ENCODE measurements around the gene PRSS50.
A peak's percentile ranks its signal among the peaks of the same experiment; 100 is the strongest.

The PRSS50 gene

DNA sequence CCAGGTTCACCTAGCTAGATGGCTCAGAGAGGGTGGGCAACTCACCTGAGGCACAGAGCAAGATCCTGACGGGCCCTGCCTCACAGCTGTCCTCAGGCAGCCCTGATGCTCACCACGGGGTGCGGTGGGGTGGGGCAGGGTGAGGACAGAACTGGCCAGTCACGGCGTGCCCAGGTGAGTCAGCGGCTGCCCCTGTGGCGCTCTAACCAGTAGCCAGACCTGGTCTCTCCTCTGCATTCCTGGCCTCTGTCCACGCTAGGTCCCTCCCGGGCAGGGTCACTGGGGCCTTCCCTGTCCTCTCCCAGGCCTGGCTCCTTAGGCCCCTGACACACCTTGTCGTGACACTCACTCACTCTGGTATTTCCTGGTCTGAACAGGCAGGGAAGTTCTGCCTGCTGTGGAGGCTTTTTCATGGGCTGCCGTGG lies 25.1 kb downstream of the PRSS50 start:
- DNase-seq (ENCODE audit: low spot score), result no peak

DNA sequence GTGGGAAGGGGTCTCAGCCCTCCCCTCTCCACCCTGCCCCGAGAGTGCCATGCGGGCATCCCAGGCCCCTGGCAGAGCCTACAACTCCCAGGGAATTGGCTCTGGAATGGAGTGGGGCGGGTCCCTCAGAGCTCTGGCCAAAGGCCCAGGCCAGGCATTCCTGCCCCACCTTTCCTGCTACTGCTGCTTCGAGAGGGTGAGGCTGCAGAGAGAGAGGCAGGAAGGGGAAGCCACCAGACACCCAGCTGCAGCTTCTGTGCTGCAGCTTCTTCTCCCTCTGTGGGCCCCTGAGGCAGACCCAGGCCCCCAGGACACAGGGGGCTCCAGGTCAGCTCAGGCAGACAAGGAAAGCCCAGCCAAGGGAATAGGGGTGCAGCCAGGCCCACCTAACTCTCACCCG lies 26.9 kb downstream of the PRSS50 start:
- no peak for DNase-seq (ENCODE audit: low spot score)

DNA sequence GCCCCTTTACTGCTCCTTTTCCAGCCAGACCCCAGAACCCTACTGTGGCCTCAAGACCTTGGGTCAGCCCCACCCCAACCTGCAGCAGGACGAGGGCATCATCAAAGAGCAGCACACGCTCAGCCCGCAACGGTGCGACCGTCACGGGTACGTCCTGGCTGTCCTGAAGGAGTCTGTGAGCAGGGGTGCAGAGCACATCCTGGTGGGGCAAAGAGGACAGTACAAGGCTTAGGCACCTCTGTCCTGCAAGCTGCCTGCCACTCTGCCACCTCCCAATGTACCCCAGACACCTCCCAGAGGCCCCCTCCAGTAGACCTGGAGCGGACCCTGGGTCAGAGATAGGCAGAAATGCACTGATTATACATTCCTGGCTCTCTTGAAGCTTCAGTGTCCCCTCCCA lies 32.2 kb downstream of the PRSS50 start:
- no peak for DNase-seq (ENCODE audit: low spot score)

DNA sequence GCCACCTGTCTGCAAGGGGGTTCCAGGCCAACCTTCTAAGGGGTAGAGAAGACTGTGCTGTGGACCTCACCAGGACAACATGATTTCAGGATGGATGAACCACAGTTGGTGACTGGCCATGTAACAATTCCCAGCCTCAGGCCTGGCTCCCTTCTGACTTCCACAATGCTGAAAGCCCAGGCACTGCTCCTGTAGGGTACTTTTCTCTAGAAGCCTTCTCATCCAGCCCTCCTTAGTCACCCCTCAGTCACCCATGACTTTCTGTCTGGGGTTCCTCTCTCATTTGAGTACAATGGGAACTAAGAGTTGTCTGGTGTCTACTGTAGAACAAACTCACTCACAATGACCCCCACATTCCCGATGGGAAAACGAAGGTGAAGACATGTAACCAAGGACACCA lies 32.8 kb downstream of the PRSS50 start:
- DNase-seq (ENCODE audit: low spot score), result no peak

DNA sequence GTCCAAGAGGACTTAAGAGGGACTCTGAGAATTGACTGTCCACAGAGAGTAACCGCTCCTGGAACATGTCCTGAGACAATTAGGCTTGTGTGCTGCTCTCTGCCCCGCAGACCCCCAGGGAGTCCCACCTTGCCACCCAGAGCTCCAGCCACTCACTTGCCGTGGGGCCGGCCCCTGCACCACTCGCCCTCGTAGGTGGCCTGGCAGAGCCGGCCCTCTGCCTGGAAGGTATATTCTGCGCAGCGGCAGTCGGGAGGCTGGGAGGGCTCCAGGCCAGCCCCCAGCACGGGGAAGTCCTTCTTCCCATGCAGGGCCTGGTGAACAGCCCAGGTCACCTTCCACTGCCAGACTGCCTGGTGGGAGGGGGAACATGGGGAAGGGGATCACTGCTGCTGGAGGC lies 34.7 kb downstream of the PRSS50 start:
- no peak for DNase-seq (ENCODE audit: low spot score)

DNA sequence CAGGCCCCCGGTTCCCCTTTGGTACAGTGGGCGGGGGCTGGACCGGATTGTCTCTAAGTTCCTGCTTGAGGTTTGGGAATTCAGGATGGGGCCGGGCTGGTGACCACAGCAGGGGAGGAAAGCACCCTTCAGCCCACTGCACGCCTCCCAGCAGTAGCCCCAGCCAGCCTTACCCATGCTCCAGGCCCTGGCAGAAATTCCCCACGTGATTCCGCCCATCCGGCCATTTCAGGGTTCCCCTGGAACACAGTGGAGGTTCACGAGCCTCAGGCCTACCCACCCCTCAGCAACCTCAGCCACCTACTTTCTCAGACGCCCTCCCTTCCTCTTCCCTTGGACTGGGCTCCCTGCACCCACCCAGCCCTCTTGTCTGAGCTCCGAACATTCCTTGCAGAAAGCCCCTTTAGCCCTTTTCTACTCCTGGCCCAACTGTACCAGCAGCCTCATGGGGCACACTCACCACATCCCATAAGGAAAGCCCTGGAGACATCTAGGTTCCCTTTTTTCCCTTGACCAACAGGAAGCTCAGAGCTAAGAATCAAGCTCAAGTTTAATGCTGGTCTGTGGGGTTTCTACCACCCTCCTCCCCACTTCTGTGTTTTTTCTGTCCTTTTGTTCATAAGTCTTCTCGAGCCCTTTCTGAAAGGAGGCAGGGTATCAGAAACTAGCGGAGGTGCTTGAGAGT lies 35.7 kb downstream of the PRSS50 start:
- DNase-seq (ENCODE audit: low spot score), result no peak

DNA sequence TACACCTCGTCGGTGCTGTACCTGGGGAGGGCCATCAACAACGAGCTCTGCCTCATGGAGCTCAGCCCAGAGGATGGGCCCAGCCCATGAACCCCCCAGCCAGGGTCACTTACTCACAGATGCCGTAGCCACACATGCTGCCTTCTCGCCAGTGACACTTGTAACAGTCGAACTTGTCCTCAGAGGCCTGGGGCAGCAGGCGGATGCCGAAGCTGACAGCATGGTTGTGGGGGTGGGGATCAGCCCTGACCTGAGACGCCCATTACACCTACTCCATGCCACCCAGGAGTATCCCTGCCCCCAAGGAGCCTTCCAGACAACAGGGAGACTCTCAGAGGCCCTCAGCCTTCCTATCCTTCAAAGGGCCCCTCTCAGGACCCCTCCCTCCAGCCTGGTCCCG lies 36.3 kb downstream of the PRSS50 start:
- DNase-seq (ENCODE audit: low spot score), result no peak

DNA sequence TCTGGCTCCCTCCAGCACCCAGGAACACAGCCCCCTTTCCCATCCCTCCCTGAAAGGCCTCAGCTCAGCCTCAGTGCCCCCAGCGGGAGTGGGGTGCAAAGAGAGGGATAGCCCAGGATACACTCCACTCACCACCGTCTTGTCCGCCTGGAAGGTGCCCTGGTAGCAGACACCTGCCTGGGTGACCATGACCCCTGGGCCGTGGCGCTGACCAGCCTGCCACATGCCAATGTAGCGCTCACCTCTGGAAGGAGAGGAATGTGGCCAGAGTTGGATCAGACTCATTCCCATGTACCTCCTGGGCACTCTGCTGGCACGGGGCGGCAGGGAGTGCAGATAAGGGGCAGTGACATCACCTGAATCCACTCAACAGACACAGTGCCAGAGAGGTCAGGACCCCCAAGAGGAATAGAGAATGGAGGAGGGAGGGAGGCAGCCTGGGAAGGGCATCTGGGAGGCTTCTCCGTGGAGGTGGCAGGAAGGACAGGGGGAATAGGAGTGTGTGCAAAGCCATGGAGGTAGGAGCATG lies 37.3 kb downstream of the PRSS50 start:
- no peak for DNase-seq (ENCODE audit: low spot score)

DNA sequence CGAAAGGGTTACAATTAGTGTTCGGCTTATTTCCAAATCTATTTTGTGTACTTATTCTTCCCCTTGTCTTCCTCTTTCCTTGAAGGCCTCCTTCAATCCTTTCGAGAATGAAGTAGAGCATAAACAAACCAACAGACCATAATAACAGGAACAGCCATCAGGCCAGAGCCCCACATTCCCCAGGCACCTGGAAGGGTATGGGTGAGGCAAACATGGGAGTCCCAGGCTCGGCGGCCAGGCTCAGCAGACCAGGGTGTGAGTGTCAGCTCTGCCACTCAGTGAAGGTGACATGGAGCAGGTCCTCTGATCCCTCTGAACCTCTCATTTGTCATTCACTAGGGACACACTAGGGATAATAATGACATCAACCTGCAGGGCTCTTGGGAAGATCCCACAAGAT lies 38.0 kb downstream of the PRSS50 start:
- no peak for DNase-seq (ENCODE audit: low spot score)

DNA sequence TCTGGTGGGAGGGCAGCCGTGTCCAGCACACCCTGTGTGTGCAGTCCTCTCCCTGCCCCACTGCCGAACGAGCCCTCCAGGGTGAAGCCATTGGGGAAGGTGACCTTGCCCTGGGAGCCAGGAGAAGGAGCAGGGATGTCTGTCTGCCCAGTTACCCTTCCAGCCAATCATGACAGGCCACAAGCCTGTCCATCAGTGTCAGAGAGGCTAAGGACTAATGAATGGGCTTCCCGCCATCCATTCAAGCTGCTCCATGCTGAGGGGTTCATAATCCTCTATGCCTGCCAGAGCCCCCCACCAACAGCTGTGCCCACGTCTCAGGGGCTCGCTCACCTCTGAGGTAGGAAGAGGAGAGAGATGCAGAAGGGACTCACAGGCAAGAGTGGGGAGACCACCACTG lies 39.4 kb downstream of the PRSS50 start:
- DNase-seq (ENCODE audit: low spot score), result no peak

DNA sequence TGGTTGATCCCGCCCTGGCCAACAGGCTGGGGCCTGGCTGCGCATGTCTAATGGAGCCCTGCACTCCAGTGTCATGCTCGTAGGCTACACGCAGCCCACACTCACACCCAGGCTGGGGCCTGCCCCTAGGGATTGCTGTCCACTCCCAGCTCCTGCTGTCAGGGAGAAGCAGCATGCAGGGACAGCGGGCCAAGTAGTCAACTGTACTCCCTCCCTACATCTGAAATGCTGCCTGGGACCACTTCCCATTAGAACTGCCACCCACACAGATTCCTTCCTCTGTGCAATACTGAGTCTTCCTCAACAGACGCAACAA lies 40.3 kb downstream of the PRSS50 start:
- no peak for DNase-seq (ENCODE audit: low spot score)

DNA sequence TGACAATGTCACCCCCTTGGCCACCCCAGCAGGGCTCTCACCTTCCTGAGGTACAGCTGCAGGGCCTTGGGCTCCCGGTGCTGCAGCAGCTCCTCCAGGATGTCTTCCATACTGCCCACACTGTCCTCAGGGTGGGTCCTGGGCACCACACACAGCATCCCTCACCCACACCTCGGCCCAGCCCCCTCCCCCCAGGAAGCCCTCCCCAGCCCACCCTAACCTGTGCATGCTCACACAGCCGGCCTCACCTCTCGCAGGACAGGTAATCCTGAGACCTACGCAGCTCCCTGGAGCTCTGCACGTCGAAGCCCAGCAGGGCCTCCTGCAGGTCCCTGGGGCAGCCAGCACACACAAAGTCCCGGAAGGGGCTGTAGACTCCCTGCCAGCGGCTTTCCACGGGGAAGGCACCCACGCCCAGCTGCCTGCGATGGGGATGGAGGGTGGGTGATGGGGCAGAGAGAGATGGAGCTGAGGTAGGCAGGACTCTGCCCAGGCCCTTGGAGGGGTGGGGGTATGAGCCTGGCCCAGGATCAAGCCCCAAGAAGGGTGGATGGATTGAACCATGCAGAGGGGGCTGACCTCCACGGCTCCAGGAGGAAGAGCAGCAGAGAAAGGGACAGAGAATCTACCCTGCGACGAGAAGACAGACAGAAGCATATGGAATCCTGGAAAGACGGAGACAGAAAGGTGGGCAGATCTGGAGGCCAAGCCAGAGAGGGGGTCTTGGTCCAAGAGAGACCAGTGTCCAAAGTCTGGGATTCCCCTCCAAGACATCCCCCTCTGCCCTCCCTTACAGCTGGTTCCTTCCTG lies 40.9 kb downstream of the PRSS50 start:
- DNase-seq (ENCODE audit: low spot score), result no peak

DNA sequence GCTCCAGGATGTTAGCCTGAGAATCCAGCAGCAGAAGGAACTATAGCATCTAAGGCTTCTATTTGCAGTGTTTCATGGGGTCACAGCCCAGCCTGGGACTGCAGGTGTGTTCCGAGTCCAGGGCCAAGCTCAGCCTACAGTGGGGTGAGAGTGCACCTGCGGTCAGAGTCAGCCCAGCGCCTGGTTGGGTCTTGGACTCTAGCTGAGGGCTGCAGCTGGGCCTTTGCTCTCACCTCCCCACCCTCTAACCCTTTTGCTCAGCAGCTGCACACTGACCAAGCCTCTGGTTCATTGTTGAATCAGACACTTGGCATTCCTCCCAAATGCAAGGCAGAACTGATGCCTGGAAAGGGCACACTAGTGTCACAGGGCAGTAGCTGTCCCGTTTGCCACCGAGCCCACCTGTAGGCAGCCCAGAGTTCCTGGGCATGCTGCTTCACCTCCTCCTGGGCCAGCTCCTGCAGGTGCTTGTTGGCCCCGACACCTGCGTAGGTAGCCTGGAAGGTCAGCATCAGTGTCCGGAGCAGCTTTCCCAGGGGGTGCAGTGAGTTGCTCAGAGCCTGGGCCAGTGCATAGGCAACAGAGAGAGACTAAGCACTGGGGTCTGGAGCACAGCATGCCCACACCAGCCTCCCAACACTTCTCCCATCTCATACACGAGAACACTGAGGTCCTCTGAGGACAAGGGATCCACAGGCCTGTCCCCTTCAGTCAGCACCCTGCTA lies 41.7 kb downstream of the PRSS50 start:
- DNase-seq (ENCODE audit: low spot score), result no peak

DNA sequence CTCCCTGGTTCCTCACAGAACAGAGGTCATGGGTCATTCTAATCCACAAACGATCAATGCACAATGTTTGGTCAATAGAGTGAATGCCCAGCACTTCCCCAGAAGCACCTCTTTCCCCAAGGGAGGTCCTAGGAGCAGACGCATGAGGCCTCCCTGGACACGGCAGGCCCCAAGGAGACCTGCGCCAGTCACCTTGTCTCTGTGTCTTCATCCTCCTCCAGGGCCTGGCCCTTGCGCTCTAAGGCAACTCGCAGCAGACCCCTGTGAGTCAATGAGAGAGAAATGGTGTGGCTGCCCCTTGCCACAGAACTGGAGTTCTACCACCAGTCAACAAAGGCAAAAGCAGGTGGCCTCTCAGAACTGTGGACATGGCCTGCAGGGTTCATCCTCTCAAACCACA lies 42.2 kb downstream of the PRSS50 start:
- peak; percentile 42 for DNase-seq (ENCODE audit: low spot score)

DNA sequence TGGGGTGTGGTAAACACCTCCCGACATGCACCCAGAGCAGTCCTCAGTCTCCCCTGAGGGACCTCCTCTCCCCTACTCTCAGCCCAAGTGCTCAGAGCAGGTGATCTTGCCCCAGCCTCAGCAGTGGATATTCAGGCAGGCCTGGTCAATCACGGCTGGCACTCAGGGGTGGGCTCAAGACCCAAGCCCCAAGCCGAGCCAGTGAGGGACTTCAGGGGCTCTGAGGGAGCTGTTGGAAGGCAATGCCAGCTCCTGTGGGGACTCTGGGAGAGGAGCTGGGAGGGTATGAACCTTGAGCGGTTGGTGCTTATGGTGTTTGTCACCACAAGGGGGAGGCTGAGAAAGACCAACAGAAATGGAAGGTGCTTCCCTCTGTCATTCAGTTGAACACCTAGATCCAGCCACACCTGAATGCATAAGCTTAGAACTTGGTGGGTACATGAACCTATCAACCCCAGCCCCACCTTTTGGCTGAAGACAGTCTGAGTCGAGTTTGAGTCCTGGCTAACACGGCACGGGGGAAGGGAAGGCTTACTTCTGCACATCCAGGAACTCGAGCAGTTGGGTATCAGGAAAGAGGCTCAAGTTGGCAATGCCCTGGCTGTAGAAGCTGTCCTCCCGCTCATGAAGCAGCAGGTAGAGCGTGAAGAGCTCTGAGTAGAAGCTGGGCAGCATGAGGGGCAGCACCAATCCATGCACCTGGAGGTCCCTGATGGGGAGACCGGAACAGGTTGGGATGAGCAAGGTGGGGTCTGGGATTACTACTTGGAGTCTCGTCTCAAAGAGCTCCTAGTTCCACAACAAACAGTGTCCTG lies 43.4 kb downstream of the PRSS50 start:
- peak; percentile 58 for DNase-seq (ENCODE audit: low spot score)

DNA sequence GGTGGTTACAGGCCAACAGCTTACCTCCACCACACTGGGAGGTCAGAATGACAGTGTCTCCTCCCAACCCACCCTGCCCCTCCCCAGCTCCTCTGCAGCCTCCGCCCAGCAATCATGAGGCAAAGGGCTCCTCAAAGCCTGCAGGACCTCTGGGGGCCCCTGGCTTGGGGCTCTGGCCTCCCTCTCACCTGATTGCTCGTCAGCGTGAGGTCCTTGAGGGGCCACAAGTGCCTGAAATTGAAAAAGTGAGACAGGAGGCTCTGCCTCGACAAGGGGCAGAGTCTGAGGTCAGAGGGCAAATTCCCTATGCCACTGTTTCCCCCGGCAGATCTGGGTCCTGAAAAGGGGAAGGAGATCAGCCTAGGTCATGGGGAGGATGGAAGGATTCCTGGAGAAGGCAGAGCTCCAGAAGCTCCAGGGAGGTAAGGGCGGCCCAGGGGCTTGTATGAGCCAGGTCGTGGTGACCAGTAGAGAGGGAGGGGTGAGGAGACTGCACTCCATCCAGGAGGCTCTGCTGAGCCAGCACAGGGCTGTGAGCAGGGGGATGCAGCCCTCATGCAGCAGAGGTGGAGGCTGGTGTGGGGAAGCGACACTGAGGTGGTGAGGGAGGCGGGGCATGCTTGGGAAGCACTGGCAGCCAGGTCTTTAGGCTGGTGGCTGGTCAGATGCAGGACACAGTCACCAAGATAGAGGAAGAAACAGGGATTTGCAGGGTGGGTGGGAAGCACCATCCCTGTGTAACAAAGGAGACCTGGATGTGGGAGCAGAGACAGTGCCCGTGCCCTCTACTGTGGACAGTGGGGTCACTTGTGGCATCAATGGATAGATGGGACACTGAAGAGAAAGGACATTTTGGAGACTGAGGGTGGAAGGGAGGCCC lies 44.3 kb downstream of the PRSS50 start:
- DNase-seq (ENCODE audit: low spot score), result peak; percentile 55

DNA sequence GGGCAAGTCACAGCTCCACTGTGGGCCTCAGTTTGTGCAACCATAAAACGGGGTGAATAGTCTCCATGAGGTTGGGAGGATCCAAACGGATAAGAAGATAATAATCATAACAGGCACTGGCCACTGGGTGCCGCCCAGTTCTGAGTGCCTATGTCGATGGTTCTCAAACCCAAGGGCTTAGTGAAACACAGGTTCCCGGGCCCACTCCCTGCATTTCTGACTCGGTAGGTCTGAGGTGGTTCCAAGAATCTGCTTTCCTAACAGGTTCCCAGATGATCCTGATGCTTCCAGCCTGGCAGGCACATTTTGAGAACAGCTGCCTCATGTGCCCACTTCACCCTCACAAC lies 45.3 kb downstream of the PRSS50 start:
- peak; percentile 25 for DNase-seq (ENCODE audit: low spot score)

DNA sequence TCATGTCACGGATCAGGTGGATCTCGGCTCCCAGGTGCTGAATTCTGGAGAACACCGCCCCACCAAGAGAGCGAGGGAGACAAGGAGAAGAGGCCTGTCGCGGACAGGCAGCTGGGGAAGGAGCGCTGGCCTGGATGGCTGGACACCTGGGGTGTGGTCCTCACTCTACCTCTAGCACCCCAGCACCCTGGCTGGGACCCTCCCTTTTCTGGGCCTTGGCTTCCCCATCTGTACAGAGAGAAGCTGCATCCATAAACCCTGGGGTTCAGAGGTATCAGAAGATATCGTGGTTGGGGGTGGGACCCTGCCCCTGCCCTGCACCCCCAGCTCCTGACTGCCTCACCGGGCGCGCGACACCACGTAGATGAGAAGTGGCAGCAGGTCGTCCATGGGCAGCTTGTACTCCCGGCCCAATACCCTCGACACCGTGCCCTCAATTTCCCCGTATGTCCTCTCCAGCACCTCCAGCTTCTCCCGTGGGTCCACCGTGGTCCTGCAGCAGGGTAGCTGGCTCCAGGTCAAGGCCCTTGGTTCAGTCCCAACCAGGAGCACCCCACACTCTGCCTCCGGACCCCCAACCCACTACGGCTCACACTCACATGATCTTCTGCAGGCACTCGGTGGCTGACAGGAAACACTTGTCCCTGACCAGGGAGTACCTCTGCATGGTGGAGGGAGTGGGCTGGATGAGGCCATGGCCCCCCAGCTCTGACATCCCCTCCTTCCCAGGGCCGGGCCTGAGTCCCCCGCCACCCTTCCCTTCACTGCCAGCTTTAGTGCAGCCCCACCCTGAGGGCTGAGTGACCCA lies 45.9 kb downstream of the PRSS50 start:
- DNase-seq (ENCODE audit: low spot score), result peak; percentile 57

DNA sequence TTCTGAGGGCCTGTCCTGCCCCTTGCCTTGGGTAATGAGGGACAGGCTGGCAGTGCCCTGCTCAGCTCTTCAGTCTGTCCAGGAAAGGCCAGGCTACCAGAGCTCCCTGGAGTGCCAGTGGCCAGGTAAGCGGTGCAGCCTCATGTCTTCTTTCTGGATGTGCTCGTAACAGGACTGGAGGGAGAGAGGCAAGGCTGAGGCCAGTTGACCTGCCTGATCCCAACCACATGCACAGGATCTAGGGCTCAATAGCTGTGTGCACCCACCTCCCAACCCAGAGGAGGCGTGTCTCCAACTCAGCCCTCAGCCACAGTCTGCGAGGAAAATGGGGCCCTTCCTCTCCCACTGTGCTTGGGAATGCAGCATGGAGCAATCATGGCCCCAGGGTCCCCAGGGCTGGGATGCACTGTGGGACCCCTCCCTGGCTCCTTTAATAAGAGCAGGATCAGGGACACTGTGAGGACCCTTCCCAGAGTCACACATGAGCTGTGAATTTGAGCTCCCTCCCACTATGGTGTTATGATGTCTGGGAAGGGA lies 46.7 kb downstream of the PRSS50 start:
- no peak for DNase-seq (ENCODE audit: low spot score)
